ENCODE results near the gene ELAC2. TPM values are rescaled to one million over a fixed set of nuclear protein-coding genes. Genes with fewer than 3 reads are reported as not detected.

ELAC2 gene
- polyA plus RNA-seq, 3 donors, result 24.2 to 39.6 (median 26.0) TPM

- 13% methylated on average over 3 of the region's 15 CpGs for WGBS (ENCODE audit: insufficient coverage)
- Histone ChIP-seq H4K20me1 (ENCODE audit: insufficient read depth, low read length) (peaks cover 6% of the 10 kb centered on the region), H3K36me3 (replicated peaks in 1 of 2; ENCODE audit: control insufficient read depth in 1 of 2, insufficient read depth in 2 of 2, low read length in 2 of 2) (peaks cover 86 to 95% of the 10 kb centered on the region in 2 donors), H3K4me3 (replicated peaks in 1 of 3; ENCODE audit: low read depth in 2 of 3, low read length in 3 of 3) (no peak overlapping the region), H3K9ac (ENCODE audit: insufficient read depth, low read length, poor library complexity, severe bottlenecking) (no peak overlapping the region), H3K79me2 (ENCODE audit: insufficient read depth, low read length) (peaks cover 4% of the 10 kb centered on the region), H3K27ac (ENCODE audit: low read depth in 1 of 2, low read length in 2 of 2) (no peak overlapping the region), H3K27me3 (ENCODE audit: control insufficient read depth in 2 of 2, insufficient read depth in 2 of 2, low read length in 2 of 2) (no peaks in the 10 kb centered on the region), H3K4me2 (replicated peaks; ENCODE audit: extremely low read depth, low read length, poor library complexity, severe bottlenecking) (no peak overlapping the region), H2AFZ (ENCODE audit: insufficient read depth, low read depth, low read length, poor library complexity, severe bottlenecking) (no peak overlapping the region), H3K9me3 (replicated peaks in 1 of 2; ENCODE audit: control insufficient read depth in 1 of 2, insufficient read depth in 1 of 2, low read length in 2 of 2) (no peaks in the 10 kb centered on the region), H3K4me1 (ENCODE audit: control insufficient read depth in 1 of 2, insufficient read depth in 2 of 2, low read length in 2 of 2) (no peaks in the 10 kb centered on the region)
- Mint-ChIP-seq H3K27me3 (ENCODE audit: low read depth in 3 of 3) (no peaks in the 10 kb centered on the region), H3K27ac (no peak overlapping the region), H3K4me3 (no peak overlapping the region), H3K4me1 (no peaks in the 10 kb centered on the region), H3K36me3 (peaks cover 46 to 63% of the 10 kb centered on the region in 2 donors), H3K9me3 (peaks cover 0 to 3% (median 0%) of the 10 kb centered on the region in 7 donors)
- TF ChIP-seq CTCF (IDR thresholded peaks at IDR 0.05), result peak; percentile 95
- DNase-seq, result peak; percentile 12 to 27 (median 26)
- intact Hi-C loops (cut with micrococcal nuclease), result no loop called here
These were observed 14.9 kb downstream of the ELAC2 start for GRCh38 chr17:13002761-13003453.

DNA sequence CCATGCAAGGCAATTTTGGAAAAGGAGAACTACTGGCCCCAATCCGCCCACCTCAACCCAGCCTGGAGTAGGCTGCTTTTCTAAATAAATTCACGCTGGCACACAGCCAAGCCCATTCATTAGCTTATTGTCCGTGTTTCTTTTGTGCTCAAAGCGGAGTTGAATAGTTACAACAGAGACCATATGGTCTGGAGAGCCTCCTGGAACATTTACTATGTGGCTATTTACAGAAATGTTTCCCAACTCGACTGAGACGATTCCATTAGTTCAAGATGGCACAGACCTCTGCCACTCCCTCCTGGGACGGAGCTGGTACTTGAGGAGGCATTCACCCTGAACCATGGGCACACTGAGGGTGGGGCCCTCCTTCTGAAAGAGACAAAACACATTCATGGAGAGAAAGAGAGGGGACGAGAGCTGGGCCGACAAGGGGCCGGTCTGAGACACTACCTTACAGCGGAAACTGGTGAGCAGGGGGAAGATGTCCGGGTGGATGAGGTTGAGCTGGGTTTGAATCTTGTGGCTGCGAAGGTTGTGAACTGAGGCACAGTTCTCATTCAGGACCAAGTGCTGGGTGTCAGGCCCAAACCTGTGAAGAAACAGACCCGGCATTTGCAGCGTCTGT is 15.7 kb downstream of the ELAC2 start:
- Histone ChIP-seq H4K20me1 (ENCODE audit: insufficient read depth, low read length) (peaks cover 6% of the 10 kb centered on the region), H3K27ac (ENCODE audit: low read depth in 1 of 2, low read length in 2 of 2) (no peak overlapping the region), H3K4me2 (replicated peaks; ENCODE audit: extremely low read depth, low read length, poor library complexity, severe bottlenecking) (no peak overlapping the region), H3K27me3 (ENCODE audit: control insufficient read depth in 2 of 2, insufficient read depth in 2 of 2, low read length in 2 of 2) (no peaks in the 10 kb centered on the region), H3K79me2 (ENCODE audit: insufficient read depth, low read length) (peaks cover 4% of the 10 kb centered on the region), H3K9ac (ENCODE audit: insufficient read depth, low read length, poor library complexity, severe bottlenecking) (no peak overlapping the region), H3K36me3 (replicated peaks in 1 of 2; ENCODE audit: control insufficient read depth in 1 of 2, insufficient read depth in 2 of 2, low read length in 2 of 2) (peaks cover 89 to 96% of the 10 kb centered on the region in 2 donors), H3K4me1 (ENCODE audit: control insufficient read depth in 1 of 2, insufficient read depth in 2 of 2, low read length in 2 of 2) (no peaks in the 10 kb centered on the region), H3K9me3 (replicated peaks in 1 of 2; ENCODE audit: control insufficient read depth in 1 of 2, insufficient read depth in 1 of 2, low read length in 2 of 2) (no peaks in the 10 kb centered on the region), H2AFZ (ENCODE audit: insufficient read depth, low read depth, low read length, poor library complexity, severe bottlenecking) (no peak overlapping the region), H3K4me3 (replicated peaks in 1 of 3; ENCODE audit: low read depth in 2 of 3, low read length in 3 of 3) (no peak overlapping the region)
- Mint-ChIP-seq H3K4me3 (no peak overlapping the region), H3K4me1 (no peaks in the 10 kb centered on the region), H3K9me3 (peaks cover 0 to 3% (median 0%) of the 10 kb centered on the region in 7 donors), H3K27ac (no peak overlapping the region), H3K27me3 (ENCODE audit: low read depth in 3 of 3) (no peaks in the 10 kb centered on the region), H3K36me3 (peaks cover 46 to 65% of the 10 kb centered on the region in 2 donors)
- DNase-seq, result no peak
- TF ChIP-seq CTCF (IDR thresholded peaks at IDR 0.05), result no peak
- 98% methylated on average over 13 of the region's 15 CpGs for WGBS (ENCODE audit: insufficient coverage)
- intact Hi-C loops (cut with micrococcal nuclease), result no loop called here

Data from CD14-positive monocyte (primary cell).